Measurements from ENCODE around the gene LLCFC1. TPM values are rescaled to one million over a fixed set of nuclear protein-coding genes. Genes with fewer than 3 reads are reported as not detected.

LLCFC1 gene
- not detected in 2 replicates for polyA plus RNA-seq (2011; rRNA removed)
- polyA minus RNA-seq (2011; rRNA and poly(A)+ RNA removed): not detected in 2 replicates

DNA sequence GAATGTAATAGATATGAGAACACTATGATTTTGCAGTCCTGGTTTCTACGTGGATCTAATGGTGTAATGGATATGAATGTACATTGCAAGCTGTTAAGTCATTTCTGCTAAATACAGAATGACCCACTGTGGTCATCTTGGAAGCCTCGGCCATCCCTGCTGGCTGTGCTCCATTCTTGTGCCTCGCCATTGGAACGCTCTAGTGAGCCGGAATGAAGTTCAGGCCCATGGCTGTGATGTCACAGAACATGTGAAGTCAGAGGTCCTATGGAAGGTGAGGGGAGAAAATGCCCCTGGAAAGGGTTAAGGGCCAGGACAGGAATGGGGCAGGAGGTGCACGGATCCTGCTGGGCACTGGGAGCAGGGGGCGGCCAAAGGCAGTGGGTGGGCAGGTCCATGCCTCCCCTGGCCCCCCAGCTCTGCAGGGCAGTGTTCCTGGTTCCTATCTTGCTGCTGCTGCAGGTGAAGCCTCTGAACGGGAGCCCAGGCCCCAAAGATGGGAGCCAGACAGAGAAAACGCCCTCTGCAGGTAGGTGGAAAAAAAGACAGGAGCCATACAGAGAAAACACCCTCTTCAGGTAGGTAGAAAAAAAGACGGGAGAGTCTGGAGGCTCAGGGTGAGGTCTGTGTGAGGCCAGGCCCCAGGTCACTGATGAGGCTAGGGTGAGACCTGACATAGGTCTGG lies at the start of gene LLCFC1:
TSS of gene LLCFC1 (plus strand) at position 259 of the 685 bp plus-strand sequence. CDS start at position 397, 138 bp downstream.
- ChIA-PET CTCF (no interaction called here), POLR2A (no interaction called here)
- Histone ChIP-seq H3K4me3 (ENCODE audit: low read depth, low read length) (no peak within 1 kb of the TSS), H3K36me3 (ENCODE audit: control insufficient read depth, insufficient read depth, low read length) (no peaks in the 10 kb centered on the region), H3K27me3 (ENCODE audit: control insufficient read depth, insufficient read depth, low read length) (no peaks in the 10 kb centered on the region; the same call in 1 of the 2 replicates)
- no peak for DNase-seq (ENCODE audit: low read depth)
- TF ChIP-seq, protein P1, sequence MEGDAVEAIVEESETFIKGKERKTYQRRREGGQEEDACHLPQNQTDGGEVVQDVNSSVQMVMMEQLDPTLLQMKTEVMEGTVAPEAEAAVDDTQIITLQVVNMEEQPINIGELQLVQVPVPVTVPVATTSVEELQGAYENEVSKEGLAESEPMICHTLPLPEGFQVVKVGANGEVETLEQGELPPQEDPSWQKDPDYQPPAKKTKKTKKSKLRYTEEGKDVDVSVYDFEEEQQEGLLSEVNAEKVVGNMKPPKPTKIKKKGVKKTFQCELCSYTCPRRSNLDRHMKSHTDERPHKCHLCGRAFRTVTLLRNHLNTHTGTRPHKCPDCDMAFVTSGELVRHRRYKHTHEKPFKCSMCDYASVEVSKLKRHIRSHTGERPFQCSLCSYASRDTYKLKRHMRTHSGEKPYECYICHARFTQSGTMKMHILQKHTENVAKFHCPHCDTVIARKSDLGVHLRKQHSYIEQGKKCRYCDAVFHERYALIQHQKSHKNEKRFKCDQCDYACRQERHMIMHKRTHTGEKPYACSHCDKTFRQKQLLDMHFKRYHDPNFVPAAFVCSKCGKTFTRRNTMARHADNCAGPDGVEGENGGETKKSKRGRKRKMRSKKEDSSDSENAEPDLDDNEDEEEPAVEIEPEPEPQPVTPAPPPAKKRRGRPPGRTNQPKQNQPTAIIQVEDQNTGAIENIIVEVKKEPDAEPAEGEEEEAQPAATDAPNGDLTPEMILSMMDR (IDR thresholded peaks at IDR 0.05; ENCODE audit: insufficient read depth, low read depth, low read length): no peak

DNA sequence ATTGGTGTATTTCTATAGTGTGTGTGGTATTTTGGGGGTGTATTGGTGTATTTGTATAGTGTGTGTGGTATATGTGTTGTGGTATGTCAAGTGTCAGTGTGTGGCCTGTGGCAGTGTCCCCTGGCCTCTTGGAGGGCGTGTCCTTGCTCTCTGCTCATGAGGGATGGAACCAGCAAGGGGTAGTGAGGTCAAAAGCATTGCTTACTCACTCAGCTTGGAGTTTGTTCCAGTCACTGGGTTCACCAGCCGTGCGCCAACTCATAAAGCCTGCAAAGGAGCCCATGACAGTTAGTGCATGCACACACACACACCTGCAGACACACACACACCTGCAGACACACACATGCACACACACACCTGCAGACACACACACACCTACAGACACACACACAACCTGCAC lies 49.5 kb upstream of the LLCFC1 start:
- no peak overlapping the region for H3K4me3 ChIP-seq (ENCODE audit: low read depth, low read length)
- CTCF ChIA-PET: interaction anchor here (1.3 kb wide), 1 partner anchor 9 kb away, joined by 3 read pairs; no protein-coding TSS in a partner anchor

DNA sequence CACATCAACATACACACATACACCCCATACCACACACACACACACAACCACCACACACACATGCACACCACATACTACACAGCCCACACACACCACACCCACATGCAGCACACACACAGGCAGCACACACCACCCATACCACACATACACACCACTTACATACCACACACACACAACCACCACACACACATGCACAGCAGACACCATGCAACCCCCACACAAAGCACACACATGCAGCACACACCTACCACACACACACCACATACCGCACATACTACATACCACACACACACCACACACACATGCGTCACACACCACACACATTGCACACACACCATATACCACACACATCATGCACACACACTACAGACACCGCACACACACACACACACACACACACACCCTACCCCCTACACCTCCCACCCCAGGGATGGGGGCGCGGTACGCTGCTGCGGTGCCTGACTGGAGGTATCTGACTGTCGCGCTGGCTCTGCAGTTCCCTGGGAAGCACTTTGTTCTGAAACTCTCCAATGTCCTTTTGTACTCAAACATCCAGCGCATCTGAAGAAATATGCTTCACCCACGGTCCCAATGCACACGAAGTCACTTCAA lies 48.3 kb upstream of the LLCFC1 start:
- TF ChIP-seq, protein P1 (IDR thresholded peaks at IDR 0.05; ENCODE audit: insufficient read depth, low read depth, low read length): no peak
- no peak for DNase-seq (ENCODE audit: low read depth)
- ChIA-PET POLR2A (no interaction called here), CTCF (no interaction called here)
- Histone ChIP-seq H3K4me3 (ENCODE audit: low read depth, low read length) (no peak overlapping the region), H3K36me3 (ENCODE audit: control insufficient read depth, insufficient read depth, low read length) (no peaks in the 10 kb centered on the region), H3K27me3 (ENCODE audit: control insufficient read depth, insufficient read depth, low read length) (0 out of 2 replicates have a peak, but pooled peaks cover 1% of the 10 kb centered on the region)

More for the DNA sequence above, 49.5 kb upstream of the LLCFC1 start:
- TF ChIP-seq, protein P1 (IDR thresholded peaks at IDR 0.05; ENCODE audit: insufficient read depth, low read depth, low read length): no peak
- H3K36me3 ChIP-seq (ENCODE audit: control insufficient read depth, insufficient read depth, low read length): no peaks in the 10 kb centered on the region
- H3K27me3 ChIP-seq (ENCODE audit: control insufficient read depth, insufficient read depth, low read length): 0 out of 2 replicates have a peak, but pooled peaks cover 1% of the 10 kb centered on the region
- DNase-seq (ENCODE audit: low read depth): no peak
- POLR2A ChIA-PET: no interaction called here

DNA sequence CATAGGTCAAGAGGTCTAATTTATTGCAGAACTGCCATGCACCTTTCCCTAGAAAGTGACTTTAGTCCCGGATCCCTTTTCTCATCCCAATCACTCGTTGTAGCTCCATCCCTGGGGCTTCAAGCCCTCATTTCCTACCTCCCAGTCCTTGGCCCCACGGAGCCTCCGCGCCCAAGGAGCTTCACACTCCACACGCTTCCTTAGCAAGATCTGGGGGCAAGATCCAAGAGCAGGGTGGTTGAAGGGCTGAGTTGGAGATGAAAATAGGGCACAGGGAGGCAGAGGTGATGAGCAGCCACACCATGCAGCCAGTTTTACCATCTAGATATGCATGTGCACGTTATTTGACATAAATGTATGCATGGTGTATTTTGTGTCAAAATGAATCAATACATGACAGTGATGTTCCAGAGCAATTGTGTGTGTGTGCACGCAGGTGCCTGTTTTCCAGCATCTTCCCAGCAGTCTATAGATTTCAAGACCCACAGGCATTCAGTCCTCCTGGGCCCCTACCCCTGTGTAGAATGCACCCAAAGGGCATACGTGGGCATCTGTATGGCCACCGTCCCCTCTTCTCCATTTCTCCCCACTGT lies 47.7 kb upstream of the LLCFC1 start:
- ChIA-PET POLR2A (no interaction called here), CTCF (interaction anchor here (1.4 kb wide), 1 partner anchor 11 kb away, joined by 7 read pairs; no protein-coding TSS in a partner anchor)

More for the DNA sequence above, 47.7 kb upstream of the LLCFC1 start:
- no peaks in the 10 kb centered on the region for H3K36me3 ChIP-seq (ENCODE audit: control insufficient read depth, insufficient read depth, low read length)
- TF ChIP-seq, protein P1 (IDR thresholded peaks at IDR 0.05; ENCODE audit: insufficient read depth, low read depth, low read length): no peak
- no peak for DNase-seq (ENCODE audit: low read depth)
- no peak overlapping the region for H3K4me3 ChIP-seq (ENCODE audit: low read depth, low read length)
- H3K27me3 ChIP-seq (ENCODE audit: control insufficient read depth, insufficient read depth, low read length): 0 out of 2 replicates have a peak, but pooled peaks cover 1% of the 10 kb centered on the region
